MG63 (cell line): ENCODE results near the gene ZNF320. TPM values are rescaled to one million over a fixed set of nuclear protein-coding genes. Genes with fewer than 3 reads are reported as not detected.
"Not testable (repeated sequence)": the region's sequence is repeated elsewhere in the genome, so short reads cannot be mapped to it uniquely, and the experiment has no call there.

Experiments
- DNase-seq: peaks from one replicate; pipeline ENCODE4 v3.0.0-alpha.2; 2020
- H3K27me3 ChIP-seq: fragments of 250-450 bp; sonication (Bioruptor Pico); 2 replicates; pipeline ENCODE4 v1.5.1; 2020; ENCODE audit warnings: mild to moderate bottlenecking, moderate library complexity
- H3K36me3 ChIP-seq: fragments of 250-450 bp; sonication (Bioruptor Pico); 2 replicates; pipeline ENCODE4 v1.5.1; 2020; ENCODE audit warnings: mild to moderate bottlenecking, moderate library complexity
- H3K4me3 ChIP-seq: fragments of 250-450 bp; sonication (Bioruptor Pico); 2 replicates; pipeline ENCODE4 v1.5.1; 2020; ENCODE audit warnings: mild to moderate bottlenecking, moderate library complexity
- H3K9me3 ChIP-seq: fragments of 250-450 bp; sonication (Bioruptor Pico); 2 replicates; pipeline ENCODE4 v1.5.1; 2020; ENCODE audit warnings: mild to moderate bottlenecking, moderate library complexity
- total RNA-seq: library from RNA; depleted of rRNA; stranded (reverse); fragments of >200 nt; shearing (Covaris generic); gene quantifications from 2 replicates; pipeline ENCODE4 v1.2.3, GENCODE V29; 2014; ENCODE audit warnings: low replicate concordance; rRNA removed

Gene ZNF320
- total RNA-seq, 1 experiment from 2014 or later: 1.6 TPM

DNA sequence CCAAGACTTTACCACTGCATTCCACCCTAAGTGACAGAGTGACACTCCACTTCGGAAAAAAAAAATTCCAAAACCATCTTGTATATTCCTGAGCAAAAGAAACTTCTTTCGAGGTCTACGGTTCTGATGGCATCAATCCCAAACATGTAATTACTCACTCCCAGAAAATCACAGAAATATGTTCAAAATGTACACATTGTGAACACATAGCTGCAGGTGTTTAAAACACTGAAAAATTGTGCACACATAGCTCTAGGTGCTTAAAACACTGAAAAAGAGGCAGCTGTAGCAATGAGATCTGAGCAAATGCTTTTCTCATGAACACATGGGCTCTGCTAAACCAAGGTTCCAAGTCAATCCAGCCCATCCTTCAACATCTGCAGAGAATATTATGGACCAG is 26.0 kb downstream of the ZNF320 start:
- H3K27me3 ChIP-seq: no peaks in the 10 kb centered on the region
- H3K36me3 ChIP-seq: no peaks in the 10 kb centered on the region
- H3K4me3 ChIP-seq: no peak overlapping the region
- DNase-seq: no peak
- H3K9me3 ChIP-seq: 0 out of 2 replicates have a peak, but pooled peaks cover 5% of the 10 kb centered on the region

DNA sequence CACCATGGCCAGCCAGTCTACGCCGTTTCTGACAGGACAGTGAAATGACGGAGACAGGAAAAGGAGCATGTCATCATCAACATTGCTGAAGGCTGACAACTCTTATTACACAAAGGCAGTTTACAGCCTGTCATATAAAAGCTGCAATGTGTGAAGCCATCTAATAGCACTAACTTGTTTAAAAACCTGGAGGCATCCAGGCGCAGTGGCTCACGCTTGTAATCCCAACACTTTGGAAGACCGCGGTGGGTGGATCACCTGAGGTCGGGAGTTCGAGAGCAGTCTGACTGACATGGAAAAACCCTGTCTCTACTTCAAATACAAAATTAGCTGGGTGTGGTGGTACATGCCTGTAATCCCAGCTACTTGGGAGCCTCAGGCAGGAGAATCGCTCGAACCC is 29.4 kb downstream of the ZNF320 start:
- not testable (repeated sequence) for H3K4me3 ChIP-seq, H3K36me3 ChIP-seq, H3K9me3 ChIP-seq, DNase-seq, H3K27me3 ChIP-seq

GRCh38 chr19:52857378-52858191 is 39.9 kb downstream of the ZNF320 start, which contains the start of gene ZNF468:
ZNF468 (minus strand) TSS chr19:52857619; CDS start chr19:52854272, 3,347 bp downstream.
- peak; percentile 79 for DNase-seq
- H3K36me3 ChIP-seq, H3K9me3 ChIP-seq, H3K27me3 ChIP-seq: not testable (repeated sequence)
- H3K4me3 ChIP-seq: peak within 1 kb of the TSS; percentile 84

DNA sequence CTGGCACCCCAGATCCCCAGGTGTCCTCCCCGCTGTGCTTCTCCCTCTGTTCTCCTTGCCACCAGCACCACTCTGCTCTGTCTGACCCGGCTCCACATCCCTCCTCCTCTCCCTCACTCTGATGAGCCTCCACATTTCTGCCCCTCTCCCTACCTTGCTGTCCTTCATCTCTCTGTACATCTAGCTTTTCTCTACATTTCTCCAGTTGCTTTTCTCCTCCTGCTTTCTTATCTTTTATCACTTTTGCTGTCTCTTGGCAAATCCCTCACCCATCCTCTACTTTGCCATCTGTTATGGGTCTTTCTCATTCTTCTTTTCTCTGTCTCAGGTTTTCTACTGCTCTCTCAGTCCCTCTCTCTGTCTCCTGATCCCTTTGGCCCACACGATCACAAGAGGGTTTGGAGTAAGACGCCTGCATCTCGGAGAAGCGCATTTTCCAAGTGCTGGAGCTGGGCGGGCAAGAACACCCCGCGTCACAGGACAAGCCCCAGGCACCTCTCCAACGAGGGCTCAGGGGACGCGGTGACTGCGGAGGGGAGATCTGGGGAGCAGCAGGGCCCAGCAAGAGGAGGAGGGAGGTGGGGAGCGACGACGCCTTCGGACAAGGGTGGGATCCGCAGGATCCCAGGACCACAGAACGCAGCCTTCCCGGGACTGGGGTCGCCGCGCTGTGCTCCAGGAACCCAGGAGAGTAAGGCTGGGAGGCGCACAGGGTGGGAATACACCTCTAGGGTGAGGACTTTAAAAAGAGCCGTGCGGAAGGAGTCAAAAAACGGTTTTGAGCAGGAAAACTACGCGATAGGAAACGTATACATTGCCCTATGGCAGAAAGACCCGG is 40.7 kb downstream of the ZNF320 start:
- not testable (repeated sequence) for H3K9me3 ChIP-seq, H3K27me3 ChIP-seq
- H3K4me3 ChIP-seq: peak overlapping the region; percentile 84
- peak; percentile 17 for DNase-seq
- H3K36me3 ChIP-seq: peaks cover 14% of the 10 kb centered on the region

Other genes starting within 250 kb of the ZNF320 start
- 5.3 and 5.5 TPM in 2 replicates for gene ZNF611, start 162.6 kb downstream of the ZNF320 start, total RNA-seq
- gene ZNF600, start 110.8 kb downstream of the ZNF320 start, total RNA-seq: 1.9 and 2.8 TPM in 2 replicates
- 7.8 and 14.1 TPM in 2 replicates for gene ZNF28, start 76.0 kb downstream of the ZNF320 start, total RNA-seq
- 8.2 and 18.3 TPM in 2 replicates for gene ZNF468, start 40.0 kb downstream of the ZNF320 start, total RNA-seq
- 1.5 and 2.3 TPM in 2 replicates for gene ZNF888, start 25.8 kb upstream of the ZNF320 start, total RNA-seq
- 0.63 and 3.3 TPM in 2 replicates for gene ZNF816, start 65.2 kb upstream of the ZNF320 start, total RNA-seq
- gene ERVV-1, start 116.3 kb upstream of the ZNF320 start, total RNA-seq: not detected in 2 replicates
- gene ERVV-2, start 147.1 kb upstream of the ZNF320 start, total RNA-seq: not detected in 2 replicates
- 6.4 and 9.8 TPM in 2 replicates for gene ZNF160, start 205.8 kb upstream of the ZNF320 start, total RNA-seq
- not detected in 2 replicates for gene ZNF415, start 235.3 kb upstream of the ZNF320 start, total RNA-seq